Panc1 (cell line): ENCODE results near the gene TMEM248. TPM values are rescaled to one million over a fixed set of nuclear protein-coding genes. Genes with fewer than 3 reads are reported as not detected.
A peak's percentile ranks its signal among the peaks of the same experiment; 100 is the strongest.
"Not testable (repeated sequence)": the region's sequence is repeated elsewhere in the genome, so short reads cannot be mapped to it uniquely, and the experiment has no call there.

Experiments used
- ATAC-seq: fragments of 200-7000 bp; cut with Tn5 transposase; 2 replicates; pipeline ENCODE4 v1.9.1; 2020; ENCODE audit warnings: mild to moderate bottlenecking, moderate library complexity
- BruUV-seq: library from RNA; stranded (reverse); fragments of 400-500 nt; replicated peaks from 2 replicates; lab custom pipeline; 2021; lab: Mats Ljungman, UMichigan
- CTCF ChIA-PET: fragments of 300-600 bp; sonication (Branson Sonifier 250); formaldehyde crosslinking; loops from one replicate; lab custom pipeline; 2022; ENCODE audit warnings: antibody characterized with exemption; lab: Charles Lee
- POLR2A ChIA-PET: fragments of 300-600 bp; sonication (Branson Sonifier 250); formaldehyde crosslinking; loops from one replicate; lab custom pipeline; 2022; ENCODE audit warnings: antibody characterized with exemption; lab: Charles Lee
- DNase-seq: peaks from one replicate; pipeline ENCODE4 v3.0.0-alpha.2; 2010; ENCODE audit warnings: low read depth, low spot score
- H3K27ac ChIP-seq: 2 replicates; pipeline ENCODE4 v1.5.1; 2011; ENCODE audit warnings: mild to moderate bottlenecking, low read length, inconsistent platforms
- H3K27me3 ChIP-seq: fragments of 200-500 bp; sonication (Bioruptor generic); 2 replicates; pipeline ENCODE4 v1.6.0; 2014; ENCODE audit warnings: low read length, inconsistent platforms; ENCODE audit not compliant: control insufficient read depth, insufficient read depth
- H3K36me3 ChIP-seq: fragments of 200-500 bp; sonication (Bioruptor generic); 2 replicates; pipeline ENCODE4 v1.5.1; 2014; ENCODE audit warnings: inconsistent platforms, mild to moderate bottlenecking, low read length, moderate library complexity; ENCODE audit not compliant: control insufficient read depth, insufficient read depth
- H3K4me1 ChIP-seq: 2 replicates; pipeline ENCODE4 v1.5.1; 2011; ENCODE audit warnings: inconsistent platforms, mild to moderate bottlenecking, low read length, moderate library complexity; ENCODE audit not compliant: control insufficient read depth, insufficient read depth
- H3K4me3 ChIP-seq, 2 experiments: 2 replicates each; pipeline ENCODE4 v1.5.1; 2011 to 2012; ENCODE audit warnings: low read depth in 2 of 2, low read length in 2 of 2, mild to moderate bottlenecking in 2 of 2, inconsistent platforms in 1 of 2, moderate library complexity in 1 of 2
- H3K9me3 ChIP-seq: fragments of 200-500 bp; sonication (Bioruptor generic); 2 replicates; pipeline ENCODE4 v1.5.1; 2014; ENCODE audit warnings: low read depth, mild to moderate bottlenecking, inconsistent platforms, low read length, moderate library complexity; ENCODE audit not compliant: control insufficient read depth, insufficient read depth
- CTCF ChIP-seq: fragments of 450-650 bp; IDR thresholded peaks from 2 replicates; pipeline ENCODE4 v1.5.1; 2017; ENCODE audit warnings: mild to moderate bottlenecking
- POLR2AphosphoS5 ChIP-seq: IDR thresholded peaks from 2 replicates; pipeline ENCODE4 v1.6.1; 2012; ENCODE audit warnings: mild to moderate bottlenecking, low read depth, low read length, moderate library complexity
- REST ChIP-seq, 2 experiments: IDR thresholded peaks; 2 replicates each; pipeline ENCODE4 v1.6.1; 2011 to 2012; ENCODE audit warnings: low read depth in 2 of 2, control low read depth in 1 of 2, low read length in 1 of 2, mild to moderate bottlenecking in 1 of 2, moderate library complexity in 1 of 2; ENCODE audit not compliant: insufficient read depth in 1 of 2
- SIN3A ChIP-seq: IDR thresholded peaks from 2 replicates; pipeline ENCODE4 v1.6.1; 2012; ENCODE audit warnings: low read depth, mild to moderate bottlenecking, low read length, moderate library complexity, borderline replicate concordance; ENCODE audit not compliant: insufficient read depth
- TCF7L2 ChIP-seq: IDR thresholded peaks from 2 replicates; pipeline ENCODE4 v1.6.1; 2011; ENCODE audit warnings: mild to moderate bottlenecking, low read depth, low read length, inconsistent platforms
- in situ Hi-C: cut with HindIII; loops from 2 replicates; pipeline ENCODE4 v1.10.0; 2016; ENCODE audit warnings: low sequenced_read_pairs, low pct_unique_long_range_greater_than_20kb
- intact Hi-C: fragments of 100-400 bp; cut with micrococcal nuclease; formaldehyde crosslinking; loops from one replicate; pipeline ENCODE4 v1.10.0; 2022; ENCODE audit not compliant: unreplicated experiment
- total RNA-seq: library from RNA; stranded (reverse); gene quantifications from one replicate; pipeline ENCODE4 v1.2.1, GENCODE V29; 2021; ENCODE audit not compliant: unreplicated experiment

TMEM248 gene
- total RNA-seq, 1 experiment from 2014 or later: 176 TPM

GRCh38 chr7:66877577-66878300 lies 43.3 kb upstream of the TMEM248 start:
- no peak for DNase-seq
- no peaks in the 10 kb centered on the region for H3K27me3 ChIP-seq
- BruUV-seq: no TSS peak
- H3K4me3 ChIP-seq: no peak overlapping the region
- TF ChIP-seq CTCF: no peak
- TF ChIP-seq POLR2AphosphoS5: no peak
- no peak for TF ChIP-seq REST (IDR thresholded peaks at IDR 0.05; ENCODE audit: insufficient read depth in 1 of 2, low read depth in 2 of 2, low read length in 1 of 2)
- no peak for TF ChIP-seq TCF7L2
- no peak for TF ChIP-seq SIN3A
- ATAC-seq: no peak
- no peaks in the 10 kb centered on the region for H3K9me3 ChIP-seq
- intact Hi-C loops (no loop called here), in situ Hi-C loops (no loop called here)
- CTCF ChIA-PET: no interaction called here
- H3K4me1 ChIP-seq: no peaks in the 10 kb centered on the region
- no peaks in the 10 kb centered on the region for H3K36me3 ChIP-seq
- no peak overlapping the region for H3K27ac ChIP-seq
- POLR2A ChIA-PET: no interaction called here

- H3K9me3 ChIP-seq, H3K36me3 ChIP-seq, H3K27me3 ChIP-seq, H3K27ac ChIP-seq, in situ Hi-C loops, H3K4me1 ChIP-seq, intact Hi-C loops, BruUV-seq, POLR2A ChIA-PET, CTCF ChIA-PET, DNase-seq, ATAC-seq, H3K4me3 ChIP-seq: not testable (repeated sequence)
Measured at GRCh38 chr7:66878301-66878685, 42.7 kb upstream of the TMEM248 start.

GRCh38 chr7:66880053-66880452 lies 41.0 kb upstream of the TMEM248 start:
- Histone ChIP-seq H3K4me1 (no peaks in the 10 kb centered on the region), H3K9me3 (no peaks in the 10 kb centered on the region), H3K36me3 (no peaks in the 10 kb centered on the region), H3K27ac (no peak overlapping the region), H3K4me3 (no peak overlapping the region), H3K27me3 (no peaks in the 10 kb centered on the region)
- BruUV-seq: TSS peak; percentile 44
- intact Hi-C loops: no loop called here
- DNase-seq (no peak), ATAC-seq (no peak)
- POLR2A ChIA-PET: no interaction called here
- TF ChIP-seq TCF7L2 (no peak), REST (IDR thresholded peaks at IDR 0.05; ENCODE audit: insufficient read depth in 1 of 2, low read depth in 2 of 2, low read length in 1 of 2) (no peak), SIN3A (no peak), CTCF (no peak), POLR2AphosphoS5 (no peak)
- in situ Hi-C loops: no loop called here
- CTCF ChIA-PET: no interaction called here
